GM12878 (cell line): ENCODE measurements around the gene ZSWIM7.

Source experiments
- EGR1 ChIP-seq, 2 experiments: IDR thresholded peaks; 1 replicate in 1 of 2; 2 replicates in 1 of 2; pipeline ENCODE4 v1.6.1; 2011 to 2012; ENCODE audit warnings: low read depth in 2 of 2, low read length in 2 of 2, borderline replicate concordance in 1 of 2, mild to moderate bottlenecking in 1 of 2, moderate library complexity in 1 of 2
- IKZF1 ChIP-seq: fragments of 450-650 bp; conservative IDR thresholded peaks from 2 replicates; pipeline ENCODE4 v1.6.1; 2017; ENCODE audit warnings: antibody characterized with exemption, mild to moderate bottlenecking
- MEF2B ChIP-seq: fragments of 450-650 bp; IDR thresholded peaks from 2 replicates; pipeline ENCODE4 v1.6.1; 2018; ENCODE audit warnings: mild to moderate bottlenecking, moderate library complexity; ENCODE audit not compliant: partially characterized antibody, poor library complexity, severe bottlenecking
- MYC ChIP-seq: IDR thresholded peaks from 2 replicates; pipeline ENCODE4 v1.6.1; 2011; ENCODE audit warnings: mild to moderate bottlenecking, low read length, moderate library complexity, inconsistent platforms; ENCODE audit not compliant: insufficient read depth, insufficient replicate concordance, insufficient read length, severe bottlenecking
- RBBP5 ChIP-seq: fragments of 200-600 bp; sonication (generic); conservative IDR thresholded peaks from 2 replicates; pipeline ENCODE4 v1.6.1; 2016
- RCOR1 ChIP-seq: conservative IDR thresholded peaks from 2 replicates; pipeline ENCODE4 v1.6.1; 2012; ENCODE audit warnings: low read depth, low read length, improper control_type of control experiment
- SMAD1 ChIP-seq: fragments of 450-650 bp; IDR thresholded peaks from 2 replicates; pipeline ENCODE4 v1.6.1; 2018; ENCODE audit warnings: mild to moderate bottlenecking, low read depth; ENCODE audit not compliant: partially characterized antibody
- TAF1 ChIP-seq: IDR thresholded peaks from 2 replicates; pipeline ENCODE4 v1.6.1; 2011; ENCODE audit warnings: mild to moderate bottlenecking, low read depth, low read length, borderline replicate concordance
- TF ChIP-seq, protein P1 (sequence below): IDR thresholded peaks from 2 replicates; pipeline ENCODE4 v1.6.1; 2012; ENCODE audit warnings: improper control_type of control experiment, low read depth, low read length; ENCODE audit not compliant: insufficient replicate concordance
- TF ChIP-seq, protein P2 (sequence below): IDR thresholded peaks from 2 replicates; pipeline ENCODE4 v1.6.1; 2012; ENCODE audit warnings: low read depth, low read length, improper control_type of control experiment
- TF ChIP-seq, protein P3 (sequence below), 3 experiments: IDR thresholded peaks in 2 of 3; conservative IDR thresholded peaks in 1 of 3; 2 replicates each; pipeline ENCODE4 v1.5.1; 2011; ENCODE audit warnings: low read depth in 3 of 3, low read length in 3 of 3, mild to moderate bottlenecking in 3 of 3, control low read depth in 2 of 3, moderate library complexity in 2 of 3, inconsistent platforms in 1 of 3, mixed read lengths in 1 of 3; ENCODE audit not compliant: control insufficient read depth in 2 of 3, insufficient read depth in 1 of 3; ENCODE audit errors: extremely low read depth in 1 of 3
- TF ChIP-seq, protein P4 (sequence below): IDR thresholded peaks from 2 replicates; pipeline ENCODE4 v1.6.1; 2012; ENCODE audit warnings: low read depth, low read length, improper control_type of control experiment

DNA sequence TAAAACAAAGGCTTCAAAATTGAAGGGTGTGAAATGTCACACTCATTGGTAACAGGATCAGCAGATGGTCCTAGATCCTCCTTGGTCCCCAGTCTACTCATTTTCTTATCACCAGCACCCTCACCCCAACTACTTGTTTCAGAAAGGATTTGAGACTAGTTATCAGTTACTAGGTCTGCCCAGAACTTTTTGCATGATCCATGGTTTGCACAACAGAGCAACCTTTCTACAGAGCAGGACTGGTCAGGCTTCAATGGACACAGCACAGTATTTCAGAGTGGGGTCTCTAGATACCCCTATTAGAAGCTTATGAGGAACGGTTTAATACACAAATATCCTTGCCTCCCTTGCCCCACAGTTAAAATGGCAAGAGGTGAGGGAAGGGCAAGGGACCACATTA is 25.7 kb upstream of the ZSWIM7 start:
- TF ChIP-seq SMAD1 (no peak), MEF2B (no peak), RBBP5 (no peak), RCOR1 (no peak), MYC (no peak), TAF1 (no peak), IKZF1 (no peak), EGR1 (IDR thresholded peaks at IDR 0.05; ENCODE audit: borderline replicate concordance in 1 of 2, low read depth in 2 of 2, low read length in 2 of 2) (no peak)
- TF ChIP-seq, protein P1, sequence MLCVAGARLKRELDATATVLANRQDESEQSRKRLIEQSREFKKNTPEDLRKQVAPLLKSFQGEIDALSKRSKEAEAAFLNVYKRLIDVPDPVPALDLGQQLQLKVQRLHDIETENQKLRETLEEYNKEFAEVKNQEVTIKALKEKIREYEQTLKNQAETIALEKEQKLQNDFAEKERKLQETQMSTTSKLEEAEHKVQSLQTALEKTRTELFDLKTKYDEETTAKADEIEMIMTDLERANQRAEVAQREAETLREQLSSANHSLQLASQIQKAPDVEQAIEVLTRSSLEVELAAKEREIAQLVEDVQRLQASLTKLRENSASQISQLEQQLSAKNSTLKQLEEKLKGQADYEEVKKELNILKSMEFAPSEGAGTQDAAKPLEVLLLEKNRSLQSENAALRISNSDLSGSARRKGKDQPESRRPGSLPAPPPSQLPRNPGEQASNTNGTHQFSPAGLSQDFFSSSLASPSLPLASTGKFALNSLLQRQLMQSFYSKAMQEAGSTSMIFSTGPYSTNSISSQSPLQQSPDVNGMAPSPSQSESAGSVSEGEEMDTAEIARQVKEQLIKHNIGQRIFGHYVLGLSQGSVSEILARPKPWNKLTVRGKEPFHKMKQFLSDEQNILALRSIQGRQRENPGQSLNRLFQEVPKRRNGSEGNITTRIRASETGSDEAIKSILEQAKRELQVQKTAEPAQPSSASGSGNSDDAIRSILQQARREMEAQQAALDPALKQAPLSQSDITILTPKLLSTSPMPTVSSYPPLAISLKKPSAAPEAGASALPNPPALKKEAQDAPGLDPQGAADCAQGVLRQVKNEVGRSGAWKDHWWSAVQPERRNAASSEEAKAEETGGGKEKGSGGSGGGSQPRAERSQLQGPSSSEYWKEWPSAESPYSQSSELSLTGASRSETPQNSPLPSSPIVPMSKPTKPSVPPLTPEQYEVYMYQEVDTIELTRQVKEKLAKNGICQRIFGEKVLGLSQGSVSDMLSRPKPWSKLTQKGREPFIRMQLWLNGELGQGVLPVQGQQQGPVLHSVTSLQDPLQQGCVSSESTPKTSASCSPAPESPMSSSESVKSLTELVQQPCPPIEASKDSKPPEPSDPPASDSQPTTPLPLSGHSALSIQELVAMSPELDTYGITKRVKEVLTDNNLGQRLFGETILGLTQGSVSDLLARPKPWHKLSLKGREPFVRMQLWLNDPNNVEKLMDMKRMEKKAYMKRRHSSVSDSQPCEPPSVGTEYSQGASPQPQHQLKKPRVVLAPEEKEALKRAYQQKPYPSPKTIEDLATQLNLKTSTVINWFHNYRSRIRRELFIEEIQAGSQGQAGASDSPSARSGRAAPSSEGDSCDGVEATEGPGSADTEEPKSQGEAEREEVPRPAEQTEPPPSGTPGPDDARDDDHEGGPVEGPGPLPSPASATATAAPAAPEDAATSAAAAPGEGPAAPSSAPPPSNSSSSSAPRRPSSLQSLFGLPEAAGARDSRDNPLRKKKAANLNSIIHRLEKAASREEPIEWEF = no peak
- TF ChIP-seq, protein P2, sequence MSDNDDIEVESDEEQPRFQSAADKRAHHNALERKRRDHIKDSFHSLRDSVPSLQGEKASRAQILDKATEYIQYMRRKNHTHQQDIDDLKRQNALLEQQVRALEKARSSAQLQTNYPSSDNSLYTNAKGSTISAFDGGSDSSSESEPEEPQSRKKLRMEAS = no peak
- TF ChIP-seq, protein P3, sequence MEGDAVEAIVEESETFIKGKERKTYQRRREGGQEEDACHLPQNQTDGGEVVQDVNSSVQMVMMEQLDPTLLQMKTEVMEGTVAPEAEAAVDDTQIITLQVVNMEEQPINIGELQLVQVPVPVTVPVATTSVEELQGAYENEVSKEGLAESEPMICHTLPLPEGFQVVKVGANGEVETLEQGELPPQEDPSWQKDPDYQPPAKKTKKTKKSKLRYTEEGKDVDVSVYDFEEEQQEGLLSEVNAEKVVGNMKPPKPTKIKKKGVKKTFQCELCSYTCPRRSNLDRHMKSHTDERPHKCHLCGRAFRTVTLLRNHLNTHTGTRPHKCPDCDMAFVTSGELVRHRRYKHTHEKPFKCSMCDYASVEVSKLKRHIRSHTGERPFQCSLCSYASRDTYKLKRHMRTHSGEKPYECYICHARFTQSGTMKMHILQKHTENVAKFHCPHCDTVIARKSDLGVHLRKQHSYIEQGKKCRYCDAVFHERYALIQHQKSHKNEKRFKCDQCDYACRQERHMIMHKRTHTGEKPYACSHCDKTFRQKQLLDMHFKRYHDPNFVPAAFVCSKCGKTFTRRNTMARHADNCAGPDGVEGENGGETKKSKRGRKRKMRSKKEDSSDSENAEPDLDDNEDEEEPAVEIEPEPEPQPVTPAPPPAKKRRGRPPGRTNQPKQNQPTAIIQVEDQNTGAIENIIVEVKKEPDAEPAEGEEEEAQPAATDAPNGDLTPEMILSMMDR (IDR thresholded peaks at IDR 0.05 in 2 of 3, conservative IDR thresholded peaks at IDR 0.05 in 1 of 3; ENCODE audit: control insufficient read depth in 2 of 3, extremely low read depth in 1 of 3, insufficient read depth in 1 of 3, low read depth in 3 of 3, low read length in 3 of 3) = no peak
- TF ChIP-seq, protein P4, sequence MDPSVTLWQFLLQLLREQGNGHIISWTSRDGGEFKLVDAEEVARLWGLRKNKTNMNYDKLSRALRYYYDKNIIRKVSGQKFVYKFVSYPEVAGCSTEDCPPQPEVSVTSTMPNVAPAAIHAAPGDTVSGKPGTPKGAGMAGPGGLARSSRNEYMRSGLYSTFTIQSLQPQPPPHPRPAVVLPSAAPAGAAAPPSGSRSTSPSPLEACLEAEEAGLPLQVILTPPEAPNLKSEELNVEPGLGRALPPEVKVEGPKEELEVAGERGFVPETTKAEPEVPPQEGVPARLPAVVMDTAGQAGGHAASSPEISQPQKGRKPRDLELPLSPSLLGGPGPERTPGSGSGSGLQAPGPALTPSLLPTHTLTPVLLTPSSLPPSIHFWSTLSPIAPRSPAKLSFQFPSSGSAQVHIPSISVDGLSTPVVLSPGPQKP = no peak
